ENCODE measurements around the gene STRN3. TPM values are rescaled to one million over a fixed set of nuclear protein-coding genes. Genes with fewer than 3 reads are reported as not detected.
A peak's percentile ranks its signal among the peaks of the same experiment; 100 is the strongest.

STRN3 gene
- total and polyA plus RNA-seq, 10 donors, result 7.6 to 50.1 (median 34.3) TPM

GRCh38 chr14:31060253-31060875 lies 34.2 kb upstream of the STRN3 start:
- Histone ChIP-seq H3K4me1 (peaks cover 0 to 13% (median 0%) of the 10 kb centered on the region in 6 donors), H3K4me3 (no peak overlapping the region), H3K9me3 (no peaks in the 10 kb centered on the region), H3K27me3 (replicated peaks in 1 of 7) (no peaks in the 10 kb centered on the region), H3K27ac (no peak overlapping the region), H3K36me3 (no peaks in the 10 kb centered on the region)
- WGBS, 5 donors, result 85 to 97% (median 90%) methylated on average over 6 of the region's 6 CpGs
- no peak for TF ChIP-seq POLR2AphosphoS5 (IDR thresholded peaks at IDR 0.05)
- no peak for TF ChIP-seq POLR2A (IDR thresholded peaks at IDR 0.05)
- no peak for DNase-seq
- intact Hi-C loops (cut with DNase I; ENCODE audit: low total_unique reads), result no loop called here

GRCh38 chr14:31059152-31059924 lies 33.2 kb upstream of the STRN3 start:
- Histone ChIP-seq H3K4me3 (no peak overlapping the region), H3K27ac (no peak overlapping the region), H3K27me3 (replicated peaks in 1 of 7) (no peaks in the 10 kb centered on the region), H3K36me3 (no peaks in the 10 kb centered on the region), H3K9me3 (no peaks in the 10 kb centered on the region), H3K4me1 (peaks cover 0 to 13% (median 2%) of the 10 kb centered on the region in 6 donors)
- DNase-seq, result no peak
- TF ChIP-seq POLR2A (IDR thresholded peaks at IDR 0.05), result no peak
- TF ChIP-seq POLR2AphosphoS5 (IDR thresholded peaks at IDR 0.05), result peak in 1 of 3 donors; percentile 31
- no peak for TF ChIP-seq CTCF (IDR thresholded peaks at IDR 0.05 in 8 of 11, conservative IDR thresholded peaks at IDR 0.05 in 3 of 11)
- 35 to 76% (median 64%) methylated on average over 1 of the region's 1 CpG for WGBS, 5 donors
- intact Hi-C loops (cut with DNase I; ENCODE audit: low total_unique reads), result no loop called here

GRCh38 chr14:31057701-31058364 lies 31.7 kb upstream of the STRN3 start:
- no peak overlapping the region for H3K27ac ChIP-seq
- H3K4me3 ChIP-seq, result no peak overlapping the region
- 95 to 97% (median 97%) methylated on average over 12 of the region's 12 CpGs for WGBS, 5 donors
- H3K27me3 ChIP-seq (replicated peaks in 1 of 7), result no peaks in the 10 kb centered on the region
- peaks cover 0 to 17% (median 3%) of the 10 kb centered on the region in 6 donors for H3K4me1 ChIP-seq
- intact Hi-C loops (cut with DNase I; ENCODE audit: low total_unique reads), result no loop called here
- no peak for TF ChIP-seq CTCF (IDR thresholded peaks at IDR 0.05 in 8 of 11, conservative IDR thresholded peaks at IDR 0.05 in 3 of 11)
- no peak for TF ChIP-seq POLR2A (IDR thresholded peaks at IDR 0.05)
- no peak for TF ChIP-seq POLR2AphosphoS5 (IDR thresholded peaks at IDR 0.05)
- no peak for DNase-seq
- H3K9me3 ChIP-seq, result no peaks in the 10 kb centered on the region
- H3K36me3 ChIP-seq, result no peaks in the 10 kb centered on the region

- Histone ChIP-seq H3K4me3 (no peak overlapping the region), H3K4me1 (peaks cover 0 to 17% (median 3%) of the 10 kb centered on the region in 6 donors), H3K27ac (no peak overlapping the region), H3K36me3 (no peaks in the 10 kb centered on the region), H3K9me3 (no peaks in the 10 kb centered on the region), H3K27me3 (replicated peaks in 1 of 7) (no peaks in the 10 kb centered on the region)
- no peak for DNase-seq
- intact Hi-C loops (cut with DNase I; ENCODE audit: low total_unique reads), result no loop called here
- TF ChIP-seq CTCF (IDR thresholded peaks at IDR 0.05 in 8 of 11, conservative IDR thresholded peaks at IDR 0.05 in 3 of 11), result no peak
- TF ChIP-seq POLR2A (IDR thresholded peaks at IDR 0.05), result no peak
- no peak for TF ChIP-seq POLR2AphosphoS5 (IDR thresholded peaks at IDR 0.05)
- WGBS, 5 donors, result 87 to 100% (median 93%) methylated on average over 1 of the region's 1 CpG
These were observed 30.9 kb upstream of the STRN3 start for GRCh38 chr14:31057035-31057434.

Measured in spleen (tissue), 11 donors.